ENCODE results near the gene SFTPA1. TPM values are rescaled to one million over a fixed set of nuclear protein-coding genes. Genes with fewer than 3 reads are reported as not detected.
"Not testable (repeated sequence)": the region's sequence is repeated elsewhere in the genome, so short reads cannot be mapped to it uniquely, and the experiment has no call there.

Gene SFTPA1
- total and polyA plus RNA-seq, 2 experiments from 2014 or later, result not detected

- not testable (repeated sequence) for H3F3A ChIP-seq (replicated peaks; ENCODE audit: low read depth); H3K9me2 ChIP-seq (ENCODE audit: insufficient read depth); H3K4me1 ChIP-seq (ENCODE audit: insufficient read depth); H3K4me2 ChIP-seq; H3K9me3 Mint-ChIP-seq; H3K27me3 Mint-ChIP-seq (ENCODE audit: insufficient read depth, low read depth, poor library complexity); H3K27me3 ChIP-seq (ENCODE audit: insufficient read depth); H3K36me3 ChIP-seq (ENCODE audit: insufficient read depth); DNase-seq (ENCODE audit: low spot score); H3K79me2 ChIP-seq (replicated peaks; ENCODE audit: insufficient read depth); H3K4me3 ChIP-seq; H2AFZ ChIP-seq; ATAC-seq; H3K4me3 Mint-ChIP-seq; H3K4me1 Mint-ChIP-seq; H3K36me3 Mint-ChIP-seq (ENCODE audit: low read depth); H3K27ac Mint-ChIP-seq; H3K27ac ChIP-seq (ENCODE audit: low read depth); H4K20me1 ChIP-seq (replicated peaks; ENCODE audit: insufficient read depth)
Measured at GRCh38 chr10:79636654-79637199, 26.0 kb downstream of the SFTPA1 start.

GRCh38 chr10:79638318-79638717 is 27.6 kb downstream of the SFTPA1 start:
- Mint-ChIP-seq H3K9me3 (no peaks in the 10 kb centered on the region), H3K27me3 (ENCODE audit: insufficient read depth, low read depth, poor library complexity) (no peaks in the 10 kb centered on the region), H3K4me3 (no peak overlapping the region), H3K27ac (no peak overlapping the region), H3K36me3 (ENCODE audit: low read depth) (no peaks in the 10 kb centered on the region), H3K4me1 (no peaks in the 10 kb centered on the region)
- Histone ChIP-seq H3K9me2 (ENCODE audit: insufficient read depth) (no peaks in the 10 kb centered on the region), H3K4me2 (no peak overlapping the region), H3K27me3 (ENCODE audit: insufficient read depth) (no peaks in the 10 kb centered on the region), H3K36me3 (ENCODE audit: insufficient read depth) (no peaks in the 10 kb centered on the region), H3K4me3 (no peak overlapping the region), H3K4me1 (ENCODE audit: insufficient read depth) (no peaks in the 10 kb centered on the region), H3F3A (replicated peaks; ENCODE audit: low read depth) (no peaks in the 10 kb centered on the region), H3K79me2 (replicated peaks; ENCODE audit: insufficient read depth) (no peaks in the 10 kb centered on the region), H2AFZ (no peak overlapping the region), H4K20me1 (replicated peaks; ENCODE audit: insufficient read depth) (no peaks in the 10 kb centered on the region), H3K27ac (ENCODE audit: low read depth) (no peak overlapping the region)
- no peak for TF ChIP-seq EZH2 (IDR thresholded peaks at IDR 0.05; ENCODE audit: low read depth, unreplicated experiment)
- TF ChIP-seq EZH2phosphoT487 (IDR thresholded peaks at IDR 0.05; ENCODE audit: unreplicated experiment), result no peak
- TF ChIP-seq ZNF114 (CRISPR knock-in tag; IDR thresholded peaks at IDR 0.05), result no peak
- no peak for TF ChIP-seq REST (IDR thresholded peaks at IDR 0.05; ENCODE audit: unreplicated experiment)
- no peak for DNase-seq (ENCODE audit: low spot score)
- ATAC-seq, result no peak

GRCh38 chr10:79652695-79653094 is 42.0 kb downstream of the SFTPA1 start:
- H3K27ac ChIP-seq (ENCODE audit: low read depth); H3K36me3 ChIP-seq (ENCODE audit: insufficient read depth); H3K27me3 Mint-ChIP-seq (ENCODE audit: insufficient read depth, low read depth, poor library complexity); H3K9me3 Mint-ChIP-seq; H3K79me2 ChIP-seq (replicated peaks; ENCODE audit: insufficient read depth); H3K4me2 ChIP-seq; H3K4me3 Mint-ChIP-seq; H3K27me3 ChIP-seq (ENCODE audit: insufficient read depth); DNase-seq (ENCODE audit: low spot score); H4K20me1 ChIP-seq (replicated peaks; ENCODE audit: insufficient read depth); H2AFZ ChIP-seq; H3K9me2 ChIP-seq (ENCODE audit: insufficient read depth); ATAC-seq; H3K36me3 Mint-ChIP-seq (ENCODE audit: low read depth); H3K4me3 ChIP-seq; H3K4me1 ChIP-seq (ENCODE audit: insufficient read depth); H3K27ac Mint-ChIP-seq; H3F3A ChIP-seq (replicated peaks; ENCODE audit: low read depth); H3K4me1 Mint-ChIP-seq: not testable (repeated sequence)

GRCh38 chr10:79663287-79663686 is 52.5 kb downstream of the SFTPA1 start:
- H3K36me3 Mint-ChIP-seq (ENCODE audit: low read depth); H3K4me2 ChIP-seq; H4K20me1 ChIP-seq (replicated peaks; ENCODE audit: insufficient read depth); H3K9me2 ChIP-seq (ENCODE audit: insufficient read depth); ATAC-seq; H3K4me1 ChIP-seq (ENCODE audit: insufficient read depth); H3K27ac ChIP-seq (ENCODE audit: low read depth); H3K27me3 Mint-ChIP-seq (ENCODE audit: insufficient read depth, low read depth, poor library complexity); H3K9me3 Mint-ChIP-seq; H3F3A ChIP-seq (replicated peaks; ENCODE audit: low read depth); DNase-seq (ENCODE audit: low spot score); H3K36me3 ChIP-seq (ENCODE audit: insufficient read depth); H3K4me3 Mint-ChIP-seq; H3K27ac Mint-ChIP-seq; H3K4me3 ChIP-seq; H2AFZ ChIP-seq; H3K4me1 Mint-ChIP-seq; H3K79me2 ChIP-seq (replicated peaks; ENCODE audit: insufficient read depth); H3K27me3 ChIP-seq (ENCODE audit: insufficient read depth): not testable (repeated sequence)

- H3K79me2 ChIP-seq (replicated peaks; ENCODE audit: insufficient read depth); H3K4me3 ChIP-seq; H3K4me1 Mint-ChIP-seq; H3K4me3 Mint-ChIP-seq; H3F3A ChIP-seq (replicated peaks; ENCODE audit: low read depth); H3K9me2 ChIP-seq (ENCODE audit: insufficient read depth); H4K20me1 ChIP-seq (replicated peaks; ENCODE audit: insufficient read depth); H3K4me1 ChIP-seq (ENCODE audit: insufficient read depth); H3K27me3 ChIP-seq (ENCODE audit: insufficient read depth); H3K27ac Mint-ChIP-seq; H3K36me3 Mint-ChIP-seq (ENCODE audit: low read depth); H3K27me3 Mint-ChIP-seq (ENCODE audit: insufficient read depth, low read depth, poor library complexity); H3K9me3 Mint-ChIP-seq; DNase-seq (ENCODE audit: low spot score); H2AFZ ChIP-seq; H3K36me3 ChIP-seq (ENCODE audit: insufficient read depth); H3K4me2 ChIP-seq; H3K27ac ChIP-seq (ENCODE audit: low read depth); ATAC-seq: not testable (repeated sequence)
Measured at GRCh38 chr10:79664686-79665085, 53.9 kb downstream of the SFTPA1 start.

Measured in GM23338 (cell line).